ENCODE data around the gene TNNT1.
"Not testable (repeated sequence)": the region's sequence is repeated elsewhere in the genome, so short reads cannot be mapped to it uniquely, and the experiment has no call there.

Gene TNNT1

DNA sequence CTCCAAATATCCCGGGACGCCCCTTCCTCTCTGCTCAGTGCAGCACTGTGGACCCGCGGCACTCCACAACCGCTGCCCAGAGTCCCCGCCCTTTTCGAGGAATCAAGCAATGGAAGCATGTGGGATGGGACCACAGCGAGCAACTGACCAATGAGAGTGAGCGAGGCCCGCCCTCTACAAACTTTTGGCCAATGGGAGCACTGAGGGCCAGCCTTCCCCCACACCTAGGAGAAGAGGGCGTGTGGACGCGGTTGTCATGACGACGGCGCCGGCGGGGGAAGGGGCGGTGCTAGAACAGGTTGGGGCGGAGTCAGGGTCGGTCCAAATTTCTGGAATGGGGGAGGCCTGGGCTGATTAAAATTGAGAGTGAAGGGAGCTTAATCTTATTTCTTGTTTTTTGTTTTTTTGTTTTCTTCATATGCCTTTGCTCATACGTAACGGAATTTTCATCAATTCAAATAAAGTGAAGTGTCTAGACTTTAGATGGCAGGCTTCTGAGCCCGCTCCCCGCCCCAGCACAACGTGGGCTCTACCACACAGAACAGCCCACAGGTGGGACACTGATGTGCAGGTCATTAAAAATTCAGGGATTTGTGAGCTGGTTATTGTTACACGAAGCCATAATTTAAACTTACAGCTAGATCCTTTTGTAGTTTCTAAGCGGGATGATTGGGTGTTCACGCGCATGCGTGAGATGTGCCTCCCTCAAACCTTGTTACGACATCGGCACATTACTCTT lies 17.7 kb upstream of the TNNT1 start, which contains the start of gene DNAAF3:
DNAAF3 (minus strand) TSS at position 84 of the 739 bp plus-strand sequence. CDS start 200 bp downstream, outside the sequence.
- peak; percentile 25 to 45 for DNase-seq

DNA sequence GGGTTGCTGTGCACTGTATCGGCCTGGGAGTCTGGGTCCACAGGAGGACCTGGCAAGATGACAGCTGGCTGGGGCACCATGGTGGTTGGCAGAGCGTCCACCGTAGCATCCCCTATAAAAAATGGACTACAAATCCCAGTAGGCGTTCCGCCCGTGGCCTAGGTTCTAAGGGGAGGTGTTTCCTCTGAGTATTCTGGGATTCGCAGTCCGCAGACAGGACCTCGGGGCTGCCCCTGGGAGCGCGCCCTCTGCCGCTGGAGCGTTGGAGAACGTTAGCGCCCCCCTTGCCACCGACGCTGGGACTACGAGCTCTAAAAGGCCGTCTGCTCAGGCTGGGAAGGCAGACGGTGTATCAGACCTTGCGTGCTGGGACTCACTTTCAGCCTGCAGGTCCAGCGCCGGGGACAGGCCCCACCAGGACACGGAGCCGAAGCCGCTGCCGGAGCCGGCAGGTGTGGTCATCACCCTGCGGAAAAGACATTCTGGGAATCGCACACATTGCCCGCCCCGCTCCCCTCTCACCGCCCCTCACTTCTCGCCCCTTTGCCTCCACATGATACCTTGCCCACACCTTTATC lies 17.0 kb upstream of the TNNT1 start:
- peak in 1 of 2 donors; percentile 32 for DNase-seq

DNA sequence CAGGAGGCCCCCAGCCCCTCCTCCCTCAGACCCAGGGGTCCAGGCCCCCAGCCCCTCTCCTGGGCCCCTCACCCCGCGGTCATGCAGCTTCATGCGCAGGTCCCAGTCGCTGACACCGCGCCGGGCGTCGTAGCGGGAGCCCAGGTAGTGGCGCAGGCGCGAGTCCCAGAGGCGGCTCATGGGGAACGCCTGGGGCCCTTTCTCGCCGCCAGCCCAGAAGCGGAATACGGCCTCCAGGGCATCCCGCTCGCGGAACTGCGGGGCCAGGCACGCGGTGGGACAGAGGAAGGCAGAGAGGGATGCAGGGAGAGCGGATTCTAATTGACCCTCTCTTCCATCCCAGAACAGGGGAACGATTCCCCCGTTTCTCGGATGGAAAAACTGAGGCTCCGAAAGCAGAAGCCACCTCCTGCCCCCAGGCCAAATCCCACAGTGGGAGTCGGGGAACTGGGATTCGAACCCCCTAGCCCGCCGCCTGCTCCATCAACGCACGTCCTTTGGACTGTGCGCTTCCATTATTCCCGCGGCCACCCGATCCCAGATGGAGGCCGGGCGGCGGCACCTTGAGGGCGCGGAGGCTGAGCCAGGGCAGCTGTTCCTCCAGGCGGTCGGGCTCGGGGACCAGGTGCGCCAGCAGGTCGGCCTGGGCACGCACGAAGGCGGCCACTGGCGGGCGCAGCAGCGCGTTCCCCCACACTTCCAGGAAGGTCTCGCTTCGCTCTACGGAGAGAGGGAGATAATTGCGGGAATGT lies 12.7 kb upstream of the TNNT1 start:
- no peak for DNase-seq

DNA sequence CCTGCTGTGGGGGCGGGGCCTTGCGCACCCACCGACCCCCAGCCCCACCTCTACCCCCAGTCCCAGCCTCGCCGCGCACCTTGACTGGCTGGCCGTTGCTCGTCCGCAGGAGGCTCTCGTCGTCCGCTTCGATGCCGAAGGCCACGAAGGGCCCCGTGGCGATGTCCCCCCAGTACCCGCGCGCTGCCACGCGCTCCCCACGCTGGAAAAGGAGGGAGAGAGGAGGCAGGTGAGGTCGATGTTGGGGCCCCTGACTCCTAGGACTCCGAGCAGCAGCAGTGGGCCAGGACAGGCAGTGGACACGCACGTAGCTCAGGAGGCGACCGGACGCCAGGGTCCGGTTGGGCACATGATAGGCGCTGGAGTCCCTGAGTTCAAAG lies 12.0 kb upstream of the TNNT1 start:
- DNase-seq = no peak

DNA sequence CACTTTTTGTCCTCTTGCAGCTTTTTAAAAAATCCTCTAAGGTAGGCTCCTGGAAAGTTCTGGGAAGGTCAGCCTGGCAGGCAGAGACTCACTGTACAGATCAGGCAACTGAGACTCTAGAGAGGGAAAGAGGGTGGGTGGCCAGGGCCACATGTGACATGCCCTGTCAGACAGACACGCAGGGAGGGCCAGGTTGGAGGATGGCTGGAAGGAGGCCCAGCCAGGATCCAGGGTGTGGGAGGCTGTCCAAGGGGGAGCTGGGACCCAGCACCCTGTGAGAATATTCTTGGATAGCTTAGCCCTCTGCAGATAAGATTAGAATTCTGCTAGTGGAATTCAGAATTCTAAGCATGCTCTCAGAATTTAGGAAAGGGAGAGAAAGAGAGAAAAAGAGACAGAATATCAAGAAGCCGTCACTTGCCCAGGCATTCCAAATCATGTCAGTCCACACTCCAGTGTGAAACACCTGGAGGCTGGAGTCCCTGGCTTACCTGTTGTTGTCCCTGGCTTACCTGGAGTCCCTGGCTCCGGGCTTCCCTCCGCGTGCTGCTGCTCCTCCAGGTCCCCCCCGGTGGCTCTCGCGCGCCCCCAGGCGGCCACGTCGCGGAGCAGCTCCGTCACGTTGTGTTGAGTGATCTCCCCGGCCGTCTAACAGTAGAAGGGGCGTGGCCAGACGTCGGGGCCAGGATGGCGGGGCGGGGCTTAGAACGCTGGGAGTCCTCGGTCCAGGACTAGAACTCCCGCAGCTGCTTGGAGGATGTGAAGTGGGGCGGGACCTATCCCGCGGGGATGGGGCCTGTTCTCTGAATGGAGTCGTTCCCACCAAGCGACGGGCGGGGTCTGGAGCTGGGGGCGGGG lies 11.4 kb upstream of the TNNT1 start:
- peak; percentile 78 to 80 for DNase-seq

DNA sequence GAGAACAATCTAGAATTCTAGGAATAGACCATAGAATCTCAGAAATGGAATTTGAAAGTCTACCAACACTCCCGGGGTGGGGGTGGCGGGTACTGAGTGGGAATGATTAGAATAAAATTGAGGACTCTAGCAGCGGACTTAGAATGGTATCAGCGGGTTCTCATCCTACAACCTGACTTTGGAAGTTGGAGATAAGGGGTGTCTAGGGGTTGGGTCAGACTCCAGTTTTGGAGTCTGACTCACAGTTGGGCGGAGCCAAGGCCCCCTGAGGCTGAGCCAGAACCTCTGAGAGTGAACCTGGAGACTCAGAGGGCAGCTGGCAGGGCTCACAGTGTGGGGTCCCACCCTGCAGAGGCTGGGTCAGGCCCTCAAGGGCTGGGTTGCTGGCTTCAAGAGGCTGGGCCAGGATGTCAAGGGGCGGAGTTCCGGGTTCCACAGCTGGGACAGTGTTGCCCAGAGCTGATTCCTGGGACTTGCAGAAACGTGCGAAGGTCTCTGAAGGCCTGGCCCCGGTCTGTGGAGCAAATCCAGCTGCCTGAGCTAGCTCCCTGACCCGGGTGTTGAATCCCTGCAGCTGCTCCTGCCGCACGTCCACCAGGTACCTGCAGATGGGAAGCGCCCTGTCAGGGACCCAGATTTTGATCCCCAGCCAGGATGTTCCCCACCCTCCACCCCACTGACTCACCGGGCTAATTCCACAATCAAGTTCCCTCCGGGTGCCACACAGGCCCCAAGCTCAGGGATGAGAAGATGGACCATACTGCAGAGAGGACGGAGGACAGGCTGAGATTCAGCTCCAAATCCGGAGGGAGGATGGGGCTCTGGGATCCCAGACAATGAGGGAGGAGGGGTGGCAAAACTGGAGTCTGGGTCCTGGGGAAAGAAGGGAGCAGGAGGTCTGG lies 10.1 kb upstream of the TNNT1 start:
- no peak for DNase-seq

DNA sequence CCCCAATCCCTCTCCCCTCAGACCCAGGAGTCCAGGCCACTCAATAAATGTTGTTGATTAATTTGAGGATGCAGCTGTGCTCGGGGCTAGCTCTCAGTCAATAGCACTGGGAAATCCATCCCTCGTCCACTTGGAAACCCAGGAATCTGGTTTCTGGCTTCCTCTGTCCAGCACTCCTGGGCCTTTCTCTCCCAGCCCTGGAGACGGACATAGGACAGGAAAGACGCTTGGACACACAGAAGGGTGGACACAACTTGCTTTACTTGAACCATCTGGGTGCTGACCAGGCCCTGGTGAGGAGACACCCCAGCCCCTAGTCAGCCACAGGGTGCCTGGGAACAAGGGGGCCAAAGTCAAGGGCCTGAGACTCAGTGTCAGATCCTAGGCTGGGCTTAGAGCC lies 9.4 kb upstream of the TNNT1 start:
- DNase-seq = no peak

DNA sequence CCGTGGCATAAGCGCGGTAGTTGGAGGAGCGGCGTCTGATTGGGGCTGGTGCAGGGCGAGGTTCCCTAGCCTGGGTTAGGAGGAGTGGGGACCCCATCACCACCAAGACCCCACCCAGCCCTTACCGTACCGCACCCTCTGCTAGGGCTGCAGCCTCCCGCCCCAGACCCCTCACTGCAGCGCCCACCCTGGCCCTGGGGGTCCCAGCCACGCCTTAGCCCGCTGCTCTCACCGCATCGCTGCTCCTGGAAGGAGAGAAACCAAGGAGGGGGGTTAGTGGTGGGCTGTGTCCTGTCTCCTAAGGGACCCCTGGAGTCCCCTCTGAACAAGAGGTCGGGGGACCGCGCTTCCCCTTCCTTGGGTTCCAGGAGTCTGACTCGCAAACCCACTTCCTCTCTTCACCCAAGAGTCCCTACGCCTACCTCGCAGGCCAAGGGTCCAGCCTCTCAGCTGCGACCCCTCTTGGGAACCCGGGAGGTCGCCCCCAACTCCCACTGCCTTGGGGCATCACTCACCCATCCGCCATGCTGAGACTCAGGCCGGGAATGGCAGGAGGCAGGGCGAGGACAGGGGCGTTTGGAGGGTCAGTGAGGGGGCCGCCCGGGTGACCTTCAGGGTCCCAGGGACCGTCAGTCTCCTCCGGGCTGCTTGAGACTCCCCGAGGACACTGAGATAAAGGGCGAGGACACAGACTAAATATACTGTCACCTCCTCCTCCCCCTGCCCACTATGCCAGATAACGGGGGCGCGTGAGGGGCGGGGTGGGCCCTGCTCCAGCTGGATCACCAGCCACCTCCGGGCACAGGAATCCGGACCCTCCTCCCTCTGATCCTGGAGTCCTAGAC lies 8.3 kb upstream of the TNNT1 start, which contains the start of gene TNNI3:
TNNI3 (minus strand) TSS at position 669 of the 845 bp plus-strand sequence; CDS start at position 526, 143 bp downstream.
- DNase-seq = no peak

DNA sequence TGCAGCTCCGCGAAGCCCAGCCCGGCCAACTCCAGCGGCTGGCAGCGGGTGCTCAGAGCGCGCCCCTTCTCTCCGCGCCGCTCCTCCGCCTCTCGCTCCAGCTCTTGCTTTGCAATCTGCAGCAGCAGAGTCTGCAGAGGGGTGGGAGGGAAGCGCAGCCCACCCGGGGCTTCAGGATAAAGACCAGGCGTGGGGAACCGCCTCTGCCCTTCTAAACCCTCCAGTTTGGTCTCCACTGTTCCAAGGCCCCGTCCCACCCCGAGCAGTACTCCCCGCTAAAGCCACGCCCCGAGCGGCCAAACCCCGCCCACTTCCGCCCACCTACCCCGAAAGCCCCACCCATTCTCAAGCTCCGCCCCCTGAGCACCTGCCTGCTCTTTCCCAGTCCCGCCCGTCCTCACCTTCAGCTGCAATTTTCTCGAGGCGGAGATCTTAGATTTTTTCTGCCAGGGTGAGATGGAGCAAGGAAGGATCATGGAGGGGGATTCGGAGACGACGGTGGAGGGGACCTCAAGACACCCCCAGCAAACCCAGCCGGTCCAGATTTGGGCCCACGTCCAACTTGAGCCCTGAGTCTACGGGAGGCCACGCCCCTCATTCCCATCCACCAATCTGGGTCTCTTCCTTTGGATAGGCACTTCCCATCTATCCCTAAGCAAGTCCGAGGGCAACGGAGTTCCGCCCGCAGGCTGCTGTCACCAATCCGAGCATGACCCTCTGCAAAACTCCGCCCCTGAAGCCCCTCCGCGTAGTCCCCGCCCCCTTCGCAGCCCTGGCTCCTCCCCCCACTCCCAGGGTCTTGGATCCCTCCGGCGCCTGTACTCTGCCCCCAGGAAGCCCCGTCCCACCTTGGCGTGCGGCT lies 7.4 kb upstream of the TNNT1 start:
- DNase-seq = peak in 1 of 2 donors; percentile 21

DNA sequence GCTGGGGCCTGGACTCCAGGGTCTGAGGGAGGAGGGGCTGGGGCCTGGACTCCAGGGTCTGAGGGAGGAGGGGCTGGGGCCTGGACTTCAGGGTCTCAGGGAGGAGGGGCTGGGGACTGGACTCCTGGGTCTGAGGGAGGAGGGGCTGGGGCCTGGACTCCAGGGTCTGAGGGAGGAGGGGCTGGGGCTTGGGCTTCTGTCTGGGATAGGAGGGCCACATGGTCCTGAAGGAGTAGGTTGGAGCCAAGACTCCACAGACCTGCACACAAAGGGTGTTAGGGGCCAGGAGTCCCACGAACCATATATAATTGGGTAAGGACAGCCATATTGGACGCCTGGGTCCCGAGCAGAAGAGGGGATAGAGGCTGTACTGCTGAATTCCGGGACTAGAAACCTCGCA lies 6.8 kb upstream of the TNNT1 start:
- DNase-seq = not testable (repeated sequence)

DNA sequence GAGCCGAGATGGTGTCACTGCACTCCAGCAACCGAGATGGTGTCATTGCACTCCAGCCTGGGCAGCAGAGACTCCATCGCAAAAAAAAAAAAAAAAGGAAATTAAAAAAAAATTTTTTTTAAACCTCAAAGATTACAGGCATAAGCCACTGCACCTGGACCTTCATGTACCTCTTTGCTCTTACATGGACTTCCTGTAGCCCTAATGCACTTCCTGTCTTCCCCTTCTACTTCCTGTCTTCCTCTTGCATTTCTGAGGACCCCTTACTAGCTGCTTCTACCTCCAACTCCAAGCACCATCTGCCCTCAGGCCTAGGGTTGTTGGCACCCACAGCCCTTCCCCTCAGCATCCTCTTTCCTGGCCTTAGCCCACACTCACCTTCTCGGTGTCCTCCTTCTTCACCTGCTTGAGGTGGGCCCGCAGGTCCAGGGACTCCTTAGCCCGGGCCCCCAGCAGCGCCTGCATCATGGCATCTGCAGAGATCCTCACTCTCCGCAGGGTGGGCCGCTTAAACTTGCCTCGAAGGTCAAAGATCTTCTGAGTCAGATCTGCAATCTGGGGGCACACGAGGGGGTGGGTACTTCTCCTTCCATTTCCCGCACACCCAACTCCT lies 4.8 kb upstream of the TNNT1 start:
- DNase-seq = no peak

DNA sequence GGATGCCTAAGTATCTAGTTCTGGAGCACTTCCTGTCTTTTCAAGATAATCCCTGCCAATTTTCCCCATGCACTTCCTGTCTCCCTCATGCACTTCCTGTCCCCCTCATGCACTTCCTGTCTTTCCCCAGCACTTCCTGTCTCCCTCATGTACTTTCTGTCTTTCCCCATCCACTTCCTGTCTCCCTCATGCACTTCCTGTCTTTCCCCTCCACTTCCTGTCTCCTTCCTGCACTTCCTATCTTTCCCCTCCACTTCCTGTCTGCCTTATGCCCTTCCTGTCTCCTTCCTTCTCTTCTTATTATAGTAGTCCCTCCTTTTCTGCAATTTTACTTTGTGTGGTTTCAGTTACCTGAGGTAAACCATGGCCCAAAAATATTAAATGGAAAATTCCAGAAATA lies 3.0 kb upstream of the TNNT1 start:
- DNase-seq = no peak

DNA sequence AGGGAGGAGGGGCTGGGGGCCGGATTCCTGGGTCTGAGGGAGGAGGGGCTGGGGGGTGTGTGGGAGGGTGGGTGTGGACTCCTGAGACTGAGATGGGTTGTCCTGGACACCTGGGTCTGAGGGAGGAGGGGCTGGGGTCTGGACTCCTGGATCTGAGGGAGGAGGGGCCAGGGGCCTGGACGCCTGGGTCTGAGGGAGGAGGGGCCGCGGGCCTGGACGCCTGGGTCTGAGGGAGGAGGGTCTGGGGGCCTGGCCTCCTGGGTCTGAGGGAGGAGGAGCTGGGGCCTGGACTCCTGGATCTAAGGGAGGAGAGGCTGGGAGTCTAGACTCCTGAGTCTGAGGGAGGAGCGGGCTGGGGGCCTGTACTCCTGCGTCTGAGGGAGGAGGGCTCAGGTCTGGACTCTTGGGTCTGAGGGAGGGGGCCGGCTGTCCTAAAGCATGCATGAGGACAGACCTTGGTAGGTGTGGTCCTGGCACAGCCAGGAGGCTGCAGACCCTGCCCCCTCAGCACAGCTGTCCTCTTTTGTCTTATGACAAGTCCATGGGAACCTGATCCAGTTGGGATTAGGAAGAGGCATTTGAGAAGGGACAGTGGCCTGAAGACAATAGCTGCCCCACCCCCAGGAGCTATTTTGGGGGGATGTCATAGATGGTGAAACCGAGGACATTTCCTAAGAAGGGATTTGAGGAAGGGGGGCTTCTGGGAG lies 1.3 kb downstream of the TNNT1 start:
- DNase-seq = no peak

DNA sequence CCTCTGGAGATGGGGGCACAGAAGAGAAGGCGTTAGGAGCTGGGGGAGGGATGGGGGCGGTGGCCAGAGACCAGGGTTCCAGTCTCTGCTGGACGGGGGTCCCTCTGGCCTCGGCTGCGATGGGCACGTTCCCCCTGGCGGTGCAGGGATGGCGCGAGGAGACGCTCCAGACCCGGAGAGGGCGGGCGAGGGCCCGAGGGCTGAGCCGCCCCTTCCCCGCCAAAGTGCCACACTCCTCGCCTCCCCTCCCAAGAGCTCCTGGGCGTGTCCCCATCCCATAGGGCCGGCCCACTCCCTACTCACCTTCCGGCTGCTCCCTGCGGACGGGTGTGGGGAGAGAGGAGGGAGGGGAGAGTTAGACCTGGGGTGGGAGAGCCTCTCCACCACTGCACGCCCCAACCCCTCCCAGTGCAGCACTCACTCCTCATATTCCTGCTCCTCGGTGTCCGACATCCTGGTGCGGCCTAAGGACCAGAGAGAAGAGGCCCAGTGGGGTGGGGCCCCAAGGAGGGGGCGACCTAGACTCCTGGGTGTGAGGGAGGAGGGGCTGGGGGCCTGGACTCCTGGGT lies 2.2 kb downstream of the TNNT1 start:
- no peak for DNase-seq

DNA sequence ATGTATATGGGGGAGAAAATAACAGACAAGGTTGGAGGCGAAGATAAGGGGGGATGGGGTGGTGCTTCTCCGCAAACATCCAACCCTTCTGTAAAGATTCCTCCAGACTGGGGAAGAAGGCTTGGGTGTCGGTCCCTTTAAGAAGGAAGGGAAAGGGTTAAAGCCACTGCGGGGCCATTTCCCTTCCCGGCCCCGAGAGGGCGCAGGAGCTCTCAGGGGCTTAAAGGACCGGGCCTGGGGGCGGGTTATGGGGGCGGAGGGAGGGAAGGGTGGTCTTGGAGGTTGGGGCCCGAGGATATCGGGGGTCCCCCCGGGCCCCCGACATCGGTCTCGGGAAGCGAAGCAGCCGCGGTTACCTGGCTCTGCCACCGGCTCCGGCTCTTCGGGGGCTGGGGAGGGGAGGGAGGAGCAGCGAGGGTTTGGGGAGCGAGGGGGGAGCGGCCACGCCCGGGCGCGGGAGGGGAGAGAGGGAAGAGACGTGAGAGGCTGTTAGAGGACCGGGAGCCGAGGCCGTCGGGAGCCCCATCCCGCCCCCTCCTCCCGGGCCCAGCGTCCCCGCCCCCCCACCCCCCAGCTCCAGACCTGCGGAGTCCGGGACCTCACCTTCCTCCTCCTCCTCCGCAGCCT lies 2.8 kb downstream of the TNNT1 start:
- no peak for DNase-seq

DNA sequence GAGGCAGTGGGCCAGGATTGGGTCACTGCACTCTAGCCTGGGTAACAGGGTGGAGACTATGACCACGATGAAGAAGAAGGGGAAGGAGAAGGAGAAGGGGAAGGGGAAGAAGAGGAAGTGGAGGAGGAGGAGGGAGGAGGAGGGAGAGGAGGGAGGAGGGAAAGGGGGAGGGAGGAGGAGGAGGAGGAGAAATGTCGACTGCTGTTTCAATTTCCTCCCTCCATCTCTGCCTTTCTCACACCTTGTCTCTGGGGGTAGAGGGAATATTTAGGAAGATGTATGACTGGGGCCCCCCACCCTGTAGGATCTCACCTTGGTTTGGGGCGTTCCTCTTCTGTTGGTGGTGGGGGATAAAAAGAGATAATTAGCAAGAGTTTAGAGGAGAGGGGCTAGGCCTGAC lies 3.8 kb downstream of the TNNT1 start:
- no peak for DNase-seq

DNA sequence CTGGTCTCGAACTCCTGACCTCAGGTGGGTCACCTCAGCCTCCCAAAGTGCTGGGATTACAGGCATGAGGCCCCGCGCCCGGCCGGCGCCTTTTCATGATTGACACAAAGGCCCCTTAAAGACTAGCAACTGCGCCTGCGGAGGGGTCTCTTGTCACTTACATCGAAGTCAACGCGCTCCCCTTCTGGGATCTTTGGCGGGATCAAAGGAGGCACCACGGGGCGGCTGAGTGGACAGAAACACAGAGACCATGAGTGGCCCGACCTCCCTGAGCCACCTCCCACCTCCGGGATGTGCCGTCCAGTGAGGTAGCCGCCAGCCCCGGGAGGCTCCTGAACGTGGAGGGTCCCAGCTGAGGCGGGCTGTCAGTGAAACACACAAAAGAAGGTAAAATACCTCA lies 7.3 kb downstream of the TNNT1 start:
- DNase-seq = no peak

DNA sequence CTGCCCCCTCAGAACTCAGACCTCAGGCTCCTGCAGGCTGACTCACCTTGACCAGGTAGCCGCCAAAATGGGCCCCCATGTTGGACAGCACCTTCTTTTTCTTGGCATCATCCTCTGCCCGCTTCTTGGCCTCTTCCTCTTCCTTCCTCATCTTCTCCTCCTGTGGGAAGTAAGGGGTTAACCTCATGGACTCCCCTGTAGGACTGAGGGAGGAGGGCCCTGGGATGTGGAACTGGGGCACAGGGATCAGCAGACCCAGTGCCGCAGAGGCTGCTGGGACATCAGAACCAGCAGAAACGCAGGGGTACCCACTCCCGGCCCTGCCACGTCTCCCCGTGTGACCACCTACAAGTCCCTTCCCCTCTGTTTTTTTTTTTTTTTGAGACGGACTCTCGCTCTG lies 11.1 kb downstream of the TNNT1 start:
- DNase-seq = no peak
